MM.1S (cell line): Measurements from ENCODE around the gene TOP2A.

ENCODE experiments used
- DNase-seq: peaks from one replicate; pipeline ENCODE4 v3.0.0-alpha.2; 2015
- H2AFZ ChIP-seq: fragments of 300-600 bp; sonication (generic); 2 replicates; pipeline ENCODE4 v1.6.0; 2016; ENCODE audit warnings: antibody characterized with exemption, low read length
- H3F3A ChIP-seq: fragments of 300-600 bp; sonication (generic); 2 replicates; pipeline ENCODE4 v1.6.1; 2016; ENCODE audit warnings: mild to moderate bottlenecking, antibody characterized with exemption, low read length, moderate library complexity, mixed read lengths; ENCODE audit not compliant: insufficient read depth
- H3K27ac ChIP-seq: fragments of 300-600 bp; sonication (generic); 2 replicates; pipeline ENCODE4 v1.5.1; 2016; ENCODE audit warnings: mild to moderate bottlenecking, low read length
- H3K27me3 ChIP-seq: fragments of 300-600 bp; sonication (generic); replicated peaks from 2 replicates; pipeline ENCODE4 v1.6.0; 2016; ENCODE audit warnings: low read length; ENCODE audit not compliant: insufficient read depth
- H3K36me3 ChIP-seq: fragments of 300-600 bp; sonication (generic); replicated peaks from 2 replicates; pipeline ENCODE4 v1.6.1; 2016; ENCODE audit warnings: mild to moderate bottlenecking, low read length, mixed read lengths; ENCODE audit not compliant: insufficient read depth
- H3K4me1 ChIP-seq: fragments of 300-600 bp; sonication (generic); 2 replicates; pipeline ENCODE4 v1.6.1; 2016; ENCODE audit warnings: low read length, mixed read lengths
- H3K4me2 ChIP-seq: fragments of 300-600 bp; sonication (generic); 2 replicates; pipeline ENCODE4 v1.6.0; 2016; ENCODE audit warnings: low read depth, low read length
- H3K4me3 ChIP-seq: fragments of 300-600 bp; sonication (generic); 2 replicates; pipeline ENCODE4 v1.5.1; 2016; ENCODE audit warnings: low read length, mixed read lengths
- H3K79me2 ChIP-seq: fragments of 300-600 bp; sonication (generic); 2 replicates; pipeline ENCODE4 v1.6.1; 2016; ENCODE audit warnings: mixed run types, low read length, mixed read lengths
- H3K9ac ChIP-seq: fragments of 300-600 bp; sonication (generic); 2 replicates; pipeline ENCODE4 v1.6.1; 2016; ENCODE audit warnings: low read length, mixed read lengths
- H3K9me2 ChIP-seq: fragments of 300-600 bp; sonication (generic); replicated peaks from 2 replicates; pipeline ENCODE4 v1.6.1; 2016; ENCODE audit warnings: mild to moderate bottlenecking, low read length, mixed read lengths; ENCODE audit not compliant: insufficient read depth
- H3K9me3 ChIP-seq: fragments of 300-600 bp; sonication (generic); replicated peaks from 2 replicates; pipeline ENCODE4 v1.6.1; 2016; ENCODE audit warnings: mild to moderate bottlenecking, low read length, mixed read lengths; ENCODE audit not compliant: insufficient read depth
- H4K20me1 ChIP-seq: fragments of 300-600 bp; sonication (generic); 2 replicates; pipeline ENCODE4 v1.6.1; 2016; ENCODE audit warnings: mild to moderate bottlenecking, low read length, moderate library complexity, mixed read lengths; ENCODE audit not compliant: insufficient read depth
- EZH2 ChIP-seq: fragments of 300-600 bp; sonication (generic); optimal IDR thresholded peaks from 2 replicates; pipeline ENCODE3; 2017; ENCODE audit warnings: low read depth, mild to moderate bottlenecking, antibody characterized with exemption, low read length, mixed read lengths
- EZH2phosphoT487 ChIP-seq: fragments of 300-600 bp; sonication (generic); IDR thresholded peaks from 2 replicates; pipeline ENCODE4 v1.6.1; 2018; ENCODE audit warnings: antibody characterized with exemption, low read length
- TF ChIP-seq, protein P1 (sequence below): fragments of 300-600 bp; sonication (generic); IDR thresholded peaks from 2 replicates; pipeline ENCODE4 v1.5.1; 2016; ENCODE audit warnings: antibody characterized with exemption, low read length, mixed read lengths

The TOP2A gene

DNA sequence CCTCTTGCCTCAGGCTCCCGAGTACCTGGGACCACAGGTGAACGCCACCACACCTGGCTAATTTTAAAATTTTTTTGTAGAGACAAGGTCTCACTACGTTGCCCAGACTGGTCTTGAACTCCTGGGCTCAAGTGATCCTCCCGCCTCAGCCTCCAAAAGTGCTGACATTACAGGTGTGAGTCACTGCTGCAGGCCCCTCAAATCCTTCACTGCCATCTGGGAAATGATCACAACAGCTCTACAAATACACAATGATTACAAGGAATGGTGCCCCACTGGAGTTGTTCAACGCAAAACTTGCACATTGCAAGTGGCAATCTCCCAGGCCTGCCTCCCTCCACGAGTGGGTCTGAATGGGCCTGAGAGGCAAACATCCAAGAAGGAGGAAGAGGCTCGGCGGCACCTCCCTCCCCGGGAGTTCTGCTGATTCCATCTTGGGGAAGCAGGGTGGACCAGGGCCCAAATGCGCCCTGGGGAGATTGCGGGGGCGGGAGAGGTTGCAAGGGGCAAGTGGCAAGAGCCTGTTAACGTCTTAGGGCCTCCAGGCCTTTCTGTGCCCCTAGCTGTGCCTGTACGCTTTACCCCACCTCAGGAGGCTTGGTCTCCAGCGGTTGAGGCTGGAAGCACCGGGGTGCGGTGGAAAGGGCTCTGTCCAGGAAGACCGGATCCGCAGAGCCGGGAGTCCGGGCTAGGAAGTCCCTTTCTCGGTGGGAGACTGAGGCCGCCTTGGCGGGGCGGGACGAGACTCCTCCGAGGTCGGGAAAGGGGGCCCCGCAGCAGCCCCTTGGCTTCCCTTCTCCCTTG is 24.9 kb upstream of the TOP2A start:
- H3K79me2 ChIP-seq, result no peaks in the 10 kb centered on the region
- H2AFZ ChIP-seq, result no peak overlapping the region
- no peak overlapping the region; the same call in 1 of the 2 replicates for H3K4me3 ChIP-seq
- no peak overlapping the region for H3K9ac ChIP-seq
- H3K36me3 ChIP-seq, result no peaks in the 10 kb centered on the region
- 0 out of 2 replicates have a peak, but pooled peaks cover 3% of the 10 kb centered on the region for H4K20me1 ChIP-seq
- DNase-seq, result no peak
- H3K9me3 ChIP-seq, result no peaks in the 10 kb centered on the region
- H3K27me3 ChIP-seq, result peaks cover 50% of the 10 kb centered on the region
- H3K27ac ChIP-seq, result no peak overlapping the region
- H3K4me1 ChIP-seq, result peaks cover 17% of the 10 kb centered on the region
- peaks cover 20% of the 10 kb centered on the region for H3F3A ChIP-seq
- H3K9me2 ChIP-seq, result no peaks in the 10 kb centered on the region
- TF ChIP-seq, protein P1, sequence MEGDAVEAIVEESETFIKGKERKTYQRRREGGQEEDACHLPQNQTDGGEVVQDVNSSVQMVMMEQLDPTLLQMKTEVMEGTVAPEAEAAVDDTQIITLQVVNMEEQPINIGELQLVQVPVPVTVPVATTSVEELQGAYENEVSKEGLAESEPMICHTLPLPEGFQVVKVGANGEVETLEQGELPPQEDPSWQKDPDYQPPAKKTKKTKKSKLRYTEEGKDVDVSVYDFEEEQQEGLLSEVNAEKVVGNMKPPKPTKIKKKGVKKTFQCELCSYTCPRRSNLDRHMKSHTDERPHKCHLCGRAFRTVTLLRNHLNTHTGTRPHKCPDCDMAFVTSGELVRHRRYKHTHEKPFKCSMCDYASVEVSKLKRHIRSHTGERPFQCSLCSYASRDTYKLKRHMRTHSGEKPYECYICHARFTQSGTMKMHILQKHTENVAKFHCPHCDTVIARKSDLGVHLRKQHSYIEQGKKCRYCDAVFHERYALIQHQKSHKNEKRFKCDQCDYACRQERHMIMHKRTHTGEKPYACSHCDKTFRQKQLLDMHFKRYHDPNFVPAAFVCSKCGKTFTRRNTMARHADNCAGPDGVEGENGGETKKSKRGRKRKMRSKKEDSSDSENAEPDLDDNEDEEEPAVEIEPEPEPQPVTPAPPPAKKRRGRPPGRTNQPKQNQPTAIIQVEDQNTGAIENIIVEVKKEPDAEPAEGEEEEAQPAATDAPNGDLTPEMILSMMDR, result no peak
- TF ChIP-seq EZH2 (no peak), EZH2phosphoT487 (no peak)
- peak overlapping the region; percentile 50 for H3K4me2 ChIP-seq

DNA sequence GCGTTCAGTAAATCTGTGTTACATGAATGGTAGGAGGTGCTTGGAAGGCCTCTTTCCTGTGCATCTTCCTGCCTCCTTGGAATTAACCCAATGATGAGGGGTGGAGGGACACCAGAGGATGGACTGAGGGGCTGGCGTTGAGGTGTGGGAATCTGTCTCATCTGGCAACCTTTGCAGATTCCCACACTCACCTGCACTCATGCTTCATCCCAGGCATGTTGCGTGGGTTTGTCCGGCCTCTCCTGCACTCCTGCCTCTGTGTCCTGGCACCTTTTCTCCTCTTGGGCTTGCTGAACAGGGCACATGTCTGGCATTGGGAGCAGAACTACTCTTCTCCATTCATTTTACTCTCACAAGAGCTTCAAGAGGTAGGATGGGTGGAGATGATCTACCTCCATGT is 22.5 kb upstream of the TOP2A start:
- Histone ChIP-seq H4K20me1 (0 out of 2 replicates have a peak, but pooled peaks cover under 1% of the 10 kb centered on the region), H3K9me2 (no peaks in the 10 kb centered on the region), H3K9me3 (no peaks in the 10 kb centered on the region), H3K79me2 (no peaks in the 10 kb centered on the region), H3K4me1 (peaks cover 13% of the 10 kb centered on the region), H3K27me3 (peaks cover 32% of the 10 kb centered on the region), H3F3A (peaks cover 14% of the 10 kb centered on the region), H3K4me3 (no peak overlapping the region), H3K27ac (no peak overlapping the region), H2AFZ (no peak overlapping the region), H3K4me2 (no peak overlapping the region), H3K9ac (no peak overlapping the region), H3K36me3 (no peaks in the 10 kb centered on the region)
- DNase-seq, result no peak
- TF ChIP-seq, protein P1, result no peak
- TF ChIP-seq EZH2phosphoT487 (no peak), EZH2 (no peak)

- Histone ChIP-seq H3K4me1 (peaks cover 3% of the 10 kb centered on the region; the same call in 1 of the 2 replicates), H3K79me2 (no peaks in the 10 kb centered on the region), H3K9me3 (no peaks in the 10 kb centered on the region), H2AFZ (no peak overlapping the region), H3K36me3 (no peaks in the 10 kb centered on the region), H3K27me3 (peaks cover 17% of the 10 kb centered on the region), H4K20me1 (no peaks in the 10 kb centered on the region), H3K4me3 (no peak overlapping the region), H3K4me2 (no peak overlapping the region), H3K27ac (no peak overlapping the region), H3K9ac (no peak overlapping the region), H3K9me2 (no peaks in the 10 kb centered on the region), H3F3A (no peaks in the 10 kb centered on the region)
- TF ChIP-seq EZH2phosphoT487 (no peak), EZH2 (no peak)
- TF ChIP-seq, protein P1, result no peak
- no peak for DNase-seq
Measured at GRCh38 chr17:40437095-40437732, 19.5 kb upstream of the TOP2A start.
